GM23338 (cell line): ENCODE measurements around the gene ARHGEF38. TPM values are rescaled to one million over a fixed set of nuclear protein-coding genes. Genes with fewer than 3 reads are reported as not detected.

ENCODE experiments used
- ATAC-seq: fragments of 200-7000 bp; cut with Tn5 transposase; 3 replicates; pipeline ENCODE4 v1.9.1; 2020
- DNase-seq: peaks from one replicate; pipeline ENCODE4 v3.0.0-alpha.2; 2015; ENCODE audit warnings: low spot score
- H2AFZ ChIP-seq: fragments of 200-600 bp; sonication (generic); 2 replicates; pipeline ENCODE4 v1.8.0; 2016; ENCODE audit warnings: antibody characterized with exemption, mild to moderate bottlenecking, moderate library complexity
- H3F3A ChIP-seq: fragments of 200-600 bp; sonication (generic); replicated peaks from 2 replicates; pipeline ENCODE4 v1.8.0; 2017; ENCODE audit warnings: antibody characterized with exemption, mixed run types, low read depth
- H3K27ac ChIP-seq: fragments of 200-600 bp; sonication (generic); 2 replicates; pipeline ENCODE4 v1.6.1; 2016; ENCODE audit warnings: low read depth
- H3K27me3 ChIP-seq: fragments of 200-600 bp; sonication (generic); 2 replicates; pipeline ENCODE4 v1.8.0; 2016; ENCODE audit warnings: mild to moderate bottlenecking, mixed run types, moderate library complexity; ENCODE audit not compliant: insufficient read depth
- H3K36me3 ChIP-seq: fragments of 200-600 bp; sonication (generic); 2 replicates; pipeline ENCODE4 v1.8.0; 2016; ENCODE audit warnings: mild to moderate bottlenecking; ENCODE audit not compliant: insufficient read depth
- H3K4me1 ChIP-seq: fragments of 200-600 bp; sonication (generic); 2 replicates; pipeline ENCODE4 v1.8.0; 2016; ENCODE audit warnings: mild to moderate bottlenecking, moderate library complexity; ENCODE audit not compliant: insufficient read depth
- H3K4me2 ChIP-seq: fragments of 200-600 bp; sonication (generic); 2 replicates; pipeline ENCODE4 v1.7.1; 2017; ENCODE audit warnings: mixed run types
- H3K4me3 ChIP-seq: fragments of 200-600 bp; sonication (generic); 2 replicates; pipeline ENCODE4 v1.6.1; 2016; ENCODE audit warnings: mixed run types
- H3K79me2 ChIP-seq: fragments of 200-600 bp; sonication (generic); replicated peaks from 2 replicates; pipeline ENCODE4 v1.8.0; 2017; ENCODE audit warnings: mild to moderate bottlenecking; ENCODE audit not compliant: insufficient read depth
- H3K9me2 ChIP-seq: fragments of 200-600 bp; sonication (generic); 2 replicates; pipeline ENCODE4 v1.8.0; 2017; ENCODE audit not compliant: insufficient read depth
- H4K20me1 ChIP-seq: fragments of 200-600 bp; sonication (generic); replicated peaks from 2 replicates; pipeline ENCODE4 v1.8.0; 2017; ENCODE audit warnings: mild to moderate bottlenecking; ENCODE audit not compliant: insufficient read depth
- H3K27ac Mint-ChIP-seq: 2 replicates; pipeline ENCODE4 v1.8.0; 2020; ENCODE audit warnings: inconsistent platforms, mild to moderate bottlenecking, moderate library complexity, mixed read lengths
- H3K27me3 Mint-ChIP-seq: 3 replicates; pipeline ENCODE4 v1.8.0; 2022; ENCODE audit warnings: low read depth, mild to moderate bottlenecking, moderate library complexity, mixed read lengths, inconsistent platforms; ENCODE audit not compliant: insufficient read depth, poor library complexity
- H3K36me3 Mint-ChIP-seq: 3 replicates; pipeline ENCODE4 v1.8.0; 2021; ENCODE audit warnings: low read depth, mild to moderate bottlenecking, inconsistent platforms, moderate library complexity, mixed read lengths
- H3K4me1 Mint-ChIP-seq: 3 replicates; pipeline ENCODE4 v1.8.0; 2020; ENCODE audit warnings: mild to moderate bottlenecking, inconsistent platforms, mixed read lengths
- H3K4me3 Mint-ChIP-seq: 3 replicates; pipeline ENCODE4 v1.8.0; 2021; ENCODE audit warnings: moderate library complexity, mild to moderate bottlenecking, inconsistent platforms, mixed read lengths
- H3K9me3 Mint-ChIP-seq: 3 replicates; pipeline ENCODE4 v1.8.0; 2020; ENCODE audit warnings: moderate library complexity, mild to moderate bottlenecking, inconsistent platforms, mixed read lengths
- CREB1 ChIP-seq: fragments of 250-450 bp; sonication (Bioruptor Pico); IDR thresholded peaks from 2 replicates; pipeline ENCODE4 v1.5.0; 2020; ENCODE audit warnings: low read depth, mild to moderate bottlenecking, moderate library complexity
- EZH2 ChIP-seq: fragments of 200-600 bp; sonication (generic); IDR thresholded peaks from one replicate; pipeline ENCODE4 v1.8.0; 2017; ENCODE audit warnings: antibody characterized with exemption, mild to moderate bottlenecking, low read depth; ENCODE audit not compliant: unreplicated experiment
- EZH2phosphoT487 ChIP-seq: fragments of 200-600 bp; sonication (generic); IDR thresholded peaks from one replicate; pipeline ENCODE4 v1.8.1; 2018; ENCODE audit warnings: antibody characterized with exemption; ENCODE audit not compliant: unreplicated experiment
- JUNB ChIP-seq: IDR thresholded peaks from one replicate; pipeline ENCODE4 v1.6.1; 2016; ENCODE audit warnings: antibody characterized with exemption; ENCODE audit not compliant: unreplicated experiment
- NANOG ChIP-seq: IDR thresholded peaks from 2 replicates; pipeline ENCODE4 v1.6.1; 2016; ENCODE audit warnings: antibody characterized with exemption, borderline replicate concordance
- POLR2AphosphoS5 ChIP-seq: IDR thresholded peaks from 2 replicates; pipeline ENCODE4 v1.6.1; 2016; ENCODE audit warnings: antibody characterized with exemption, low read depth
- STAT1 ChIP-seq: IDR thresholded peaks from one replicate; pipeline ENCODE4 v1.6.1; 2016; ENCODE audit warnings: antibody characterized with exemption; ENCODE audit not compliant: unreplicated experiment
- ZNF114 ChIP-seq: fragments of 250-450 bp; sonication (Bioruptor Pico); IDR thresholded peaks from 2 replicates; pipeline ENCODE4 v1.5.0; 2020; ENCODE audit warnings: mild to moderate bottlenecking, moderate library complexity
- ZNF331 ChIP-seq: fragments of 250-450 bp; sonication (Bioruptor Pico); IDR thresholded peaks from 2 replicates; pipeline ENCODE4 v1.5.0; 2020; ENCODE audit warnings: low read depth, mild to moderate bottlenecking, moderate library complexity
- polyA plus RNA-seq: library from polyadenylated mRNA; unstranded; fragments of >200 nt; fragmentation: Nextera tagmentation; extraction: Ambion mirVana; gene quantifications from 2 replicates; pipeline ENCODE4 v1.2.1, GENCODE V29; 2016
- total RNA-seq: library from RNA; depleted of rRNA; stranded (reverse); fragments of >200 nt; shearing (Covaris generic); gene quantifications from 2 replicates; pipeline ENCODE4 v1.2.3, GENCODE V29; 2014
- TF ChIP-seq, protein P1 (sequence below): IDR thresholded peaks from one replicate; pipeline ENCODE4 v1.6.1; 2018; ENCODE audit warnings: antibody characterized with exemption; ENCODE audit not compliant: unreplicated experiment
- TF ChIP-seq, protein P2 (sequence below): IDR thresholded peaks from 2 replicates; pipeline ENCODE4 v1.6.1; 2016; ENCODE audit warnings: antibody characterized with exemption
- TF ChIP-seq, protein P3 (sequence below), 2 experiments: fragments of 200-600 bp in 1 of 2; sonication (generic) in 1 of 2; conservative IDR thresholded peaks; 2 replicates each; pipeline versions ENCODE4 v1.5.1 to v1.6.1; 2016 to 2017; ENCODE audit warnings: antibody characterized with exemption in 2 of 2, low read depth in 2 of 2, mild to moderate bottlenecking in 2 of 2, moderate library complexity in 1 of 2

ARHGEF38 gene
- total and polyA plus RNA-seq, 2 experiments from 2014 or later = 0.58 TPM; not detected in 1

DNA sequence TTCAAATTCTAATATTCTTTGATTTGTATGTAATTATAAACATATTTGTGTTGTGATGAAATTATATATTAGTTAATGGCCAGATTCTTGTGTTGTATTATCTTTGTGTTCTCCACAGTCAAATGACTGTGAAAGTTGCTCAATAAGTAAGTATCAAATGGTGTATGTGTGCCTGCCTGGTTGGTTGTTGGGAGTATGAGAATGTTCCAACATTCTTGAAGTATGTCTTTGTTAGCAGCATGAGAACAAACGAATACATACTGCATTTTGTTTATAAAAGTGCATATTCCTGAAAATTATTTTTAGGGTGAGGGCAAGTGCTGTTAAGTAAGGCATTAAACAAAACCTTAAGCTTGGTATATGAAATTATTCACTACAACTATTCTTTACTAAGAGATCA, 16.2 kb downstream of the ARHGEF38 start:
- H3K27me3 Mint-ChIP-seq = peaks cover 9% of the 10 kb centered on the region
- Histone ChIP-seq H3K36me3 (no peaks in the 10 kb centered on the region), H4K20me1 (peaks cover 4% of the 10 kb centered on the region; the same call in 1 of the 2 replicates), H2AFZ (no peak overlapping the region), H3K4me3 (no peak overlapping the region), H3K79me2 (no peaks in the 10 kb centered on the region), H3K9me2 (no peaks in the 10 kb centered on the region), H3K4me1 (no peaks in the 10 kb centered on the region), H3K4me2 (no peak overlapping the region), H3K27ac (no peak overlapping the region), H3K27me3 (peaks cover 25% of the 10 kb centered on the region), H3F3A (no peaks in the 10 kb centered on the region)
- H3K27ac Mint-ChIP-seq = no peak overlapping the region
- DNase-seq (no peak), ATAC-seq (no peak)
- TF ChIP-seq, protein P1, sequence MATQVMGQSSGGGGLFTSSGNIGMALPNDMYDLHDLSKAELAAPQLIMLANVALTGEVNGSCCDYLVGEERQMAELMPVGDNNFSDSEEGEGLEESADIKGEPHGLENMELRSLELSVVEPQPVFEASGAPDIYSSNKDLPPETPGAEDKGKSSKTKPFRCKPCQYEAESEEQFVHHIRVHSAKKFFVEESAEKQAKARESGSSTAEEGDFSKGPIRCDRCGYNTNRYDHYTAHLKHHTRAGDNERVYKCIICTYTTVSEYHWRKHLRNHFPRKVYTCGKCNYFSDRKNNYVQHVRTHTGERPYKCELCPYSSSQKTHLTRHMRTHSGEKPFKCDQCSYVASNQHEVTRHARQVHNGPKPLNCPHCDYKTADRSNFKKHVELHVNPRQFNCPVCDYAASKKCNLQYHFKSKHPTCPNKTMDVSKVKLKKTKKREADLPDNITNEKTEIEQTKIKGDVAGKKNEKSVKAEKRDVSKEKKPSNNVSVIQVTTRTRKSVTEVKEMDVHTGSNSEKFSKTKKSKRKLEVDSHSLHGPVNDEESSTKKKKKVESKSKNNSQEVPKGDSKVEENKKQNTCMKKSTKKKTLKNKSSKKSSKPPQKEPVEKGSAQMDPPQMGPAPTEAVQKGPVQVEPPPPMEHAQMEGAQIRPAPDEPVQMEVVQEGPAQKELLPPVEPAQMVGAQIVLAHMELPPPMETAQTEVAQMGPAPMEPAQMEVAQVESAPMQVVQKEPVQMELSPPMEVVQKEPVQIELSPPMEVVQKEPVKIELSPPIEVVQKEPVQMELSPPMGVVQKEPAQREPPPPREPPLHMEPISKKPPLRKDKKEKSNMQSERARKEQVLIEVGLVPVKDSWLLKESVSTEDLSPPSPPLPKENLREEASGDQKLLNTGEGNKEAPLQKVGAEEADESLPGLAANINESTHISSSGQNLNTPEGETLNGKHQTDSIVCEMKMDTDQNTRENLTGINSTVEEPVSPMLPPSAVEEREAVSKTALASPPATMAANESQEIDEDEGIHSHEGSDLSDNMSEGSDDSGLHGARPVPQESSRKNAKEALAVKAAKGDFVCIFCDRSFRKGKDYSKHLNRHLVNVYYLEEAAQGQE = no peak
- TF ChIP-seq NANOG (no peak), ZNF331 (no peak), POLR2AphosphoS5 (no peak), ZNF114 (no peak), STAT1 (no peak), JUNB (no peak)
- TF ChIP-seq, protein P2, sequence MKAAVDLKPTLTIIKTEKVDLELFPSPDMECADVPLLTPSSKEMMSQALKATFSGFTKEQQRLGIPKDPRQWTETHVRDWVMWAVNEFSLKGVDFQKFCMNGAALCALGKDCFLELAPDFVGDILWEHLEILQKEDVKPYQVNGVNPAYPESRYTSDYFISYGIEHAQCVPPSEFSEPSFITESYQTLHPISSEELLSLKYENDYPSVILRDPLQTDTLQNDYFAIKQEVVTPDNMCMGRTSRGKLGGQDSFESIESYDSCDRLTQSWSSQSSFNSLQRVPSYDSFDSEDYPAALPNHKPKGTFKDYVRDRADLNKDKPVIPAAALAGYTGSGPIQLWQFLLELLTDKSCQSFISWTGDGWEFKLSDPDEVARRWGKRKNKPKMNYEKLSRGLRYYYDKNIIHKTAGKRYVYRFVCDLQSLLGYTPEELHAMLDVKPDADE = no peak
- no peaks in the 10 kb centered on the region for H3K4me1 Mint-ChIP-seq
- H3K4me3 Mint-ChIP-seq = no peak overlapping the region
- no peaks in the 10 kb centered on the region for H3K9me3 Mint-ChIP-seq
- no peaks in the 10 kb centered on the region for H3K36me3 Mint-ChIP-seq

DNA sequence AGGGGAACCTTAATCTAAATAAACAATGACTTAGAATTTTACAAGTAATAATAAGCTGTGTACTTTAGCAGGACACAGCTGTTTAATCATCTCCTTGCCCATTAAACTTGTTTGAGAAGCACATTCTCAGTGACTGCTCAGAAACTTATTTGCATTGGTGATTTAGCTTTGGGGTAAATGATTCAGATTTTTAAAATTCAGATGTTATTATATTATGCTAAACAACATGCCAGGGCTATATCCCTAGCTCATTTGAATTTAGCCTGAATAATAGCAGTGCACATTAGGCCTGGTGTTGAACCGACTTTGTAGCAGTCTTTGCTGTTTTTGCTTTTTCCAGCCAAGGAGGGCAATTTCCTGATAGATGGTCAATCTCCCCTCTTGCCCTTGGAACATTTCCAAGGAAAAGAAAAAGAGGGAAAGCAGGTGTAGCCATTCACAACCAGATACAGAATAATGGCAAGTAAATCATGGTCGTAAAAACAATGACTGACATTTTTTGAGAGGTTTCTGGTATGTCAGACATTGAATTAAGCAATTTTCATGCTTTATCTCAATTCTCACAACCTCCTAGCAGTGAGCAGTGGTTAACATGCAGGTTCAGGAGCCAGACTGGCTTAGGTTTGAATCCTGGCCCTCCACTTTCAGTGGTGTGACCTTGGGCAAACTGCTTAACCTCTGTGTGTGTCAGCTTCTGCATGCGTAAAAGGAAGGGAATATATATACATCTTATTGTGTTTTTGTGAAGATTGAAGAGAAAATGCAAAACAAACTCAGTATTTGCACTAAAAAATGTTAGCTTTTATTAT, 16.8 kb downstream of the ARHGEF38 start:
- Histone ChIP-seq H3K9me2 (no peaks in the 10 kb centered on the region), H3K27me3 (peaks cover 19% of the 10 kb centered on the region), H2AFZ (no peak overlapping the region), H3K4me3 (no peak overlapping the region), H3K36me3 (no peaks in the 10 kb centered on the region), H3F3A (no peaks in the 10 kb centered on the region), H3K4me1 (no peaks in the 10 kb centered on the region), H4K20me1 (peaks cover 4% of the 10 kb centered on the region; the same call in 1 of the 2 replicates), H3K27ac (no peak overlapping the region), H3K79me2 (no peaks in the 10 kb centered on the region), H3K4me2 (no peak overlapping the region)
- DNase-seq = no peak
- Mint-ChIP-seq H3K4me3 (no peak overlapping the region), H3K27ac (no peak overlapping the region), H3K4me1 (no peaks in the 10 kb centered on the region), H3K9me3 (no peaks in the 10 kb centered on the region), H3K27me3 (peaks cover 8% of the 10 kb centered on the region), H3K36me3 (no peaks in the 10 kb centered on the region)
- ATAC-seq = no peak
- no peak for TF ChIP-seq ZNF331
- no peak for TF ChIP-seq ZNF114
- TF ChIP-seq STAT1 = no peak
- TF ChIP-seq POLR2AphosphoS5 = no peak
- TF ChIP-seq, protein P1 = no peak
- no peak for TF ChIP-seq EZH2
- no peak for TF ChIP-seq CREB1 (CRISPR knock-in tag)
- no peak for TF ChIP-seq EZH2phosphoT487
- TF ChIP-seq, protein P3, sequence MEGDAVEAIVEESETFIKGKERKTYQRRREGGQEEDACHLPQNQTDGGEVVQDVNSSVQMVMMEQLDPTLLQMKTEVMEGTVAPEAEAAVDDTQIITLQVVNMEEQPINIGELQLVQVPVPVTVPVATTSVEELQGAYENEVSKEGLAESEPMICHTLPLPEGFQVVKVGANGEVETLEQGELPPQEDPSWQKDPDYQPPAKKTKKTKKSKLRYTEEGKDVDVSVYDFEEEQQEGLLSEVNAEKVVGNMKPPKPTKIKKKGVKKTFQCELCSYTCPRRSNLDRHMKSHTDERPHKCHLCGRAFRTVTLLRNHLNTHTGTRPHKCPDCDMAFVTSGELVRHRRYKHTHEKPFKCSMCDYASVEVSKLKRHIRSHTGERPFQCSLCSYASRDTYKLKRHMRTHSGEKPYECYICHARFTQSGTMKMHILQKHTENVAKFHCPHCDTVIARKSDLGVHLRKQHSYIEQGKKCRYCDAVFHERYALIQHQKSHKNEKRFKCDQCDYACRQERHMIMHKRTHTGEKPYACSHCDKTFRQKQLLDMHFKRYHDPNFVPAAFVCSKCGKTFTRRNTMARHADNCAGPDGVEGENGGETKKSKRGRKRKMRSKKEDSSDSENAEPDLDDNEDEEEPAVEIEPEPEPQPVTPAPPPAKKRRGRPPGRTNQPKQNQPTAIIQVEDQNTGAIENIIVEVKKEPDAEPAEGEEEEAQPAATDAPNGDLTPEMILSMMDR (conservative IDR thresholded peaks at IDR 0.05; ENCODE audit: low read depth in 2 of 2) = no peak
- no peak for TF ChIP-seq JUNB
